Kidney glomerular epithelial cell (primary cell): ENCODE data around the gene CAND2.
"Not testable (repeated sequence)": the region's sequence is repeated elsewhere in the genome, so short reads cannot be mapped to it uniquely, and the experiment has no call there.

ENCODE experiments used
- DNase-seq: peaks from one replicate; lab custom pipeline; 2025; lab: John Stamatoyannopoulos, UW

CAND2 gene

GRCh38 chr3:12831301-12831866 is 34.9 kb downstream of the CAND2 start:
- DNase-seq, result no peak

DNA sequence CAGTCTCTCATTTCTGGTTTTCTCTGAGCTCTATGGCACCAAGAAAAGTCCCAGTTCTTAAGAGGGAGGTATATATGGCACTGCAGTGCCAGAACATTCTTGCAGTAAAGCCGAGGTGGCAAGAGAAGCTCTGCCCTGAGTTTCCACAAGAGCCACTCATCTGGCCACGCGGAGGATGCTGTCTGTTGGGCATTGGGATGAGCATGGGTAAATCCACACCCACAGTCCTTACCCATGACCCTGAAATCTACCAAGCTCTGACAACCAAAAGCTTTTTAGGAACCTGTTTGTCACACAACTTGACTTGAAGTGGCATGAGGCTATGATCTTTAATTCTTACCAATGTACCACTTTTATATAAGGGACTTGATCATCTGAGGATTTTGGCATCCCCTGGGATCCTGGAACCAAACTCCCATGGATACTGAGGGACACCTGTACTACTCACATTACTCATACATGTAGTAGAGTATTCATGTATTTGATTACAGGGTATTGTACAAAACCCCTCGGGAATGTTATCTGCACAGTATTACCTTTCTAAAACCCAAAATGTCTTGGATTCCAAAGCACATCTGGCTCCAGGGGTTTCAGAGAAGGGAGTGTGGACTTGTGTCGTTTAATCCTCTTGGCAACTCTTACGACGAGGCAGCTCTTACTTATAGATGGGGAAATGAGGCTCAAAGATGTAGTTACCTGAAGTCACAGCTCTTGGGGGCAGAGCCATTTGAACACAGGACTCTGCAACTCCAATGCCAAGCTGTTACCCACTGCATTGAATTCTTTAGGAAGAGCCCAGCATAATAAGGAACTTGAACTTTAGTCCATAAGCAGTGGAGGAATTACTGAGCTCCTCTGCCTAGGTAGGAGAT is 36.1 kb downstream of the CAND2 start:
- DNase-seq, result no peak

DNA sequence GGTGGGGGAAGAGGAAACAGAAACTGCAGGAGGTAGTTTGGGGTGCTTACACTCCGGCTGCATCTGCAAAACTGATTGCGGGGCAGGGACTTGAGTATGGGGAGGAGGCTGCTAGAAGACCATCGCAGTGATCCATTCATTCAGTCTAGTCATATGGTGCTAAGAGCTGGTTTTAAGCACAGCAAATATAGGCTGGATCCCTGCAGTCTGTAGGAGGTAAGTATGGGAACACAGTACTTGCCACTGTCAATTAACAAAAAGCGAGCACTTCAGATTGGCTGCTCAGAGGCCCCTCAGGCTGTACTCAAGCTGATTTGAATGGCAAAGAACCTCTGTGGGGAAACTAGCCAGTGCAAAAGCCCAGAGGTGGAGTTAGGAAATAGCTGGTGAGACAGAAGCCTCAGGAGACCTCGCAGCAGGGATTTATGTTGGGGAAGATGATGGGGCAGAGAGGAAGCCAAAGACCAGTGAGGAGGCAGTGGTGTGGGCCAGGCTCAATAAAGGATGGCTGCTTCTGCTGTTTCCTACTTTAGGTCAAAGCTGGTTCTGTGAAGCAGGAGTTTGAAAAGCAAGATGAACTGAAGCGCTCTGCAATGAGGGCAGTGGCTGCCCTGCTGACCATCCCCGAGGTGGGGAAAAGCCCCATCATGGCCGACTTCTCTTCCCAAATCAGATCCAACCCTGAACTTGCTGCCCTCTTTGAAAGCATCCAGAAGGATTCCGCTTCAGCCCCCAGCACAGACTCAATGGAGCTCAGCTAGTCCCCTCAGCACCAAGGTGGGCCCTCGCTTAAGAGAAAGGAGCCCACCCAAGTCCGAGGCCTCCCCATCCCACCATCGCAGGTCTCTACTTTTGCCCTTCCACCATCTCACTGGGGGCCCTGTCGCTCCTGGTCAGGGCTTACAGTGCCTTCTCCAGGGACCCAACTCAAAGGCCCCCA is 37.0 kb downstream of the CAND2 start:
- DNase-seq, result no peak

- no peak for DNase-seq
Measured at GRCh38 chr3:12835052-12835665, 38.7 kb downstream of the CAND2 start.

DNA sequence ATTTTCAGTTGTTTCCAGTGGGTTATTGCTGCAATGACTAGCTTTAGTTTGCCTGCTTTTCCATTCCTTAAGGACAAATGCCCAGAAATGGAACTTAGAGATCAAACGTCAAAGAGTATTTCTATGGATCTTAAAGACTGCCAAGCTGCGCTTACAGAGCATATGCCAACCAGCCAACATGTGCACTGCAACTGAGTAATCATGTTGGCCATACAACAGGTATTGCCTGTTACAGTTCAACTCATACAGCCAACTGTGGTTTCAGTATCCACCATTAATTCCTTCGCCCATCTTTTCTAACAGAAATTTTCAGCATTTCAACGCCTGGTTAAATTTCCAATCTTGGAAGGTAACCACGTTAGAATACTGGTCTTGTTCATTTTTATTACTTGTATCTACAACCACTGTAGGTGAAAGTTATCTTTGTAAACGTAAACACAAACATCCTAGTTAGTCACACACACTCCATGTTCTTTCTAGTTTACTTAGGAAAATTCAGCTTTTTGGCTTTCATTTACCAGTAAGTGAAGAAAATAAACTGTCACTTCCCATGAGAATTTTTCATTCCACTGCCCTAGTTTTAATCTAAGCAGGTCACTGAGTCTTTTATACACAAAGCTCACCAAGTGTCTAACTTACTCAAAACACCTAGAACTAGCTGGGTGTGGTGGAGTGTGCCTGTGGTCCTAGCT is 41.0 kb downstream of the CAND2 start:
- no peak for DNase-seq

DNA sequence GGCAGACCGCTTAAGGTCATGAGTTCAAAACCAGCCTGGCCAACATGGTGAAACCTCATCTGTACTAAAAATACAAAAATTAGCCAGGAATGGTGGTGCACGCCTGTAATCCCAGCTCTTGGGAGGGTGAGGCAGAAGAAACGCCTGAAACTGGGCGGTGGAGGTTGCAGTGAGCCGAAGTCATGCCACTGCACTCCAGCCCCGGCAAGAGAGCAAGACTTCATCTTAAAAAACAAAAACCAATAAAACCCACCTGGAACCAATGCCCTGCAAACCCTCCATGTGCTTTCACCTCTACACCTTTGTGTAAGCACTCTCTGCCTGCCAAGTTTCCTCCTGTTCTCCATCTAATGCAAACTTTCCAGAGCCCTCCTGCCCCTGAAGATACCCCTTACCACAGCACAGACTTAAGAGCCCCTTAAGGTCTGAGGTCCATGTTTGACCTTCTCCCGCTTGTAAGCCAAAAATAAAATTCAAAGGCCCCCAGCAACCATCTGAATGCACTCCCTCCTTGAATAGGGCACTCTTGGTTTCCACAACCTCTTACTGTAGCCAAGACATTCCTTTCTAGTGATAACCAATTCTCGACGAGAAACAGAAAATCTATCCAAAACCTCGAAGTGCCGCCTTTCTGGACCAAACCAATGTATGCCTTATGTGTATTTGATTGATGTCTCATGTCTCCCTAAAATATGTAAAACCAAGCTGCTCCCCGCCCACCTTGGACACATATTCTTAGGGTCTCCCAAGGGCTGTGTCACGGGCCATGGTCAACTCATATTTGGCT is 41.9 kb downstream of the CAND2 start:
- DNase-seq, result no peak

DNA sequence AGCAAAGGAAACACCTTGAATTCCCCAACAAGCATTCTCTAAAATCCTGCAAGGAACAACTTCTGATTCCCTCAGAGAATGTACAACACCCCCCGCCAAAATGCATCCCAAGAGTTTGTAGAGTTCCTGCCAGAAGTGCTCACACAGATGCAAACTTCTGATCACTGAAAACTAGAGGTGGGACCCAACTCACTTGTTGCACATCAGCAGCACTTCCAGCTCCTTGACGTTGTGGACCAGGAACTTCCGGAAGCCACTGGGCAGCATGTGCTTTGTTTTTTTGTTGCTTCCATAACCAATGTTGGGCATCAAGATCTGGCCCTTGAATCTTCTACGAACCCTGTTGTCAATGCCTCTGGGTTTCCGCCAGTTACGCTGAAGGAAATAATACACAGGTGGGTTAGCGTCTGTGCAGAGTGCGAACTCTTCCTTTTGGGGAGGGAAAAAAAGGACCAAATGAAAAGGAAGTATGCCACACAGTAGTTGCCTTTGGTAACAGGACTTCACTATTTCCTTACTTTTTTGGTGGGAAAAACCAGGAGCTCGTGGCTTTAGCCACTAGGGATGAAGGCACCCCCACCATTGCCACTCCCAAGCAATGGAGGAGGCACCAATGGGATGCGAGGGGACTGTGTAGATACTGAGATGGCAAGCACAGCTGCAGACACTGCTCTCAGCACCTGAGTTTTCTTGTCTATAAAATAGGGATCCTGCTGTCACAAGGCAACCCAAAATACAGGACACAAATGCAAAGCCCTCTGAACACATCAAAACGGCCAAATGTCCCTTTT is 42.9 kb downstream of the CAND2 start:
- DNase-seq, result no peak

DNA sequence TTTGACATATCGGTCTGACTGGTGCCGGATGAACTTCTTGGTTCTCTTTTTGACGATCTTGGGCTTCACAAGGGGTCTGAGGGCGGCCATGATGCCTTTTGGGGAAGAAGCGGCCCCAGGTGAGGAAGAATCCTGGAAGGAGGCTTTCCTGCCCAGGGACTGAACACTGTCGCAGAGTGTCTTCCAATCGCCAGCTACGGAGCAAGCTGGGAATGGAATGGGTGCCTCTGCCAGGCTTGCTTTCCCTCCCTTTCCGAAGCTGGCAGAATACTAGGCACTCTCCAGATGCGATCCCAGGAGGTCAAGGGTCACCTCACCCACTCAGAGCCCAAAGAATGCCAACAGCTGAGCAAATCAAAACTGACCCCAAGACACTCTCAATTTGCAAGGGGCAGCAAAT is 43.7 kb downstream of the CAND2 start:
- DNase-seq, result not testable (repeated sequence)

- no peak for DNase-seq
Measured at GRCh38 chr3:12840591-12841148, 44.2 kb downstream of the CAND2 start.

- peak; percentile 97 for DNase-seq
Measured at GRCh38 chr3:12841149-12841969, 44.9 kb downstream of the CAND2 start, which contains the start of gene RPL32. RPL32 (minus strand) TSS chr3:12841565; CDS start chr3:12840237, 1,328 bp downstream.

DNA sequence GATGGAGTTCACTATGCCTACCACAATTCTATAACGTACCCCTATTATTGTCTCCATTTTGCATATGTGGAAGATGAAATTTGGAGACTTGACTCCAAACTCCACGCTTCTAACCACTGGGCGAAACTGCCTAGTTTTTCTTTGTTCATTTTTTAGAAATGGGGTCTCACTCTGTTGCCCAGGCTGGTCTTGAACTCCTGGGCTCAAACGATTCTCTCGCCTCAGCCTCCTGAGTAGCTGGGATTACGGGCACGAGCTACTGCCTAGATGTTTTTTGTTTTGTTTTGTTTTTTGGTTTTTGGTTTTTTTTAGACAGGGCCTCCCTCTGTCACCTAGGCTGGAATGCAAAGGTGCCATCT is 45.5 kb downstream of the CAND2 start:
- DNase-seq, result no peak

GRCh38 chr3:12842469-12842868 is 46.0 kb downstream of the CAND2 start:
- no peak for DNase-seq

GRCh38 chr3:12845811-12846210 is 49.3 kb downstream of the CAND2 start:
- no peak for DNase-seq

GRCh38 chr3:12852201-12852600 is 55.7 kb downstream of the CAND2 start:
- no peak for DNase-seq

GRCh38 chr3:12853847-12854246 is 57.4 kb downstream of the CAND2 start:
- not testable (repeated sequence) for DNase-seq

DNA sequence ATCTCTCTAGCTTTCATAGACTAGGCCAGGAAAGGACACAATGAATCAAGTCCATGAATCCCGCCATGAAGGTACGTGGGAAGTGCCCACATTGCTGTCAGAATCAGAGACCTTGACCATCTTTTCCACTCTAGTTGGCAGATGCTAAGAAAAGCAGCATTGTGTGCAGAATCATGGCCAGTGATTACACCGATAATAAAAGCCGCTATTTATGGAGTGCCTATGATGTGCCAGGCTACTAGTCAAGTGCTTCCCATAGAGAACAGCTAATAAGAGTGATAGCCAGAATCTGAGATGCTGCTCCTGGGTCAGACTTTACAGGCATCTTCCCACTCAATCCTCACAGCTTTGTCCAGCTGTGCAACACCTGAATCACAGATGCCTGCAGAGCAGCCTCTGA is 58.1 kb downstream of the CAND2 start:
- no peak for DNase-seq

DNA sequence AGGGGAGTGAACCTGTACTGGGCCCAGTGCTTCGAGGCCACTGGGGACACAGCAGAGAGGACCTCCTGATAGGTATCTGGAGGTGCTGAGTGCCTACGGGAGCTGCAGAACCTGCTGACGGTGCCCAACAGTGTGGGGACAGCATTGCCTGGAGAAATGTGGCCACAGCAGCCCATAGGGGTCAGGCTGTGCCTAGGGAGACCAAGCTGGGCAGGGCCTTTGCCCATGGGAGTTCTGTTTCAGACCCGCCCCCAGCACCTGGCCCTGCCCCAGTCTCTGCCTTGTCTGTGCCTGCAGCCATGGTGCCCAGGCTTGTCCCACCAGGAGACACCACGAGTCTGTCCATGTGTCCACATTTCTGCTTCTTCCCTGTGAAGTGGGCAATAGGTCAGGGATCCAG is 60.1 kb downstream of the CAND2 start:
- no peak for DNase-seq

GRCh38 chr3:12859840-12860239 is 63.4 kb downstream of the CAND2 start:
- no peak for DNase-seq

DNA sequence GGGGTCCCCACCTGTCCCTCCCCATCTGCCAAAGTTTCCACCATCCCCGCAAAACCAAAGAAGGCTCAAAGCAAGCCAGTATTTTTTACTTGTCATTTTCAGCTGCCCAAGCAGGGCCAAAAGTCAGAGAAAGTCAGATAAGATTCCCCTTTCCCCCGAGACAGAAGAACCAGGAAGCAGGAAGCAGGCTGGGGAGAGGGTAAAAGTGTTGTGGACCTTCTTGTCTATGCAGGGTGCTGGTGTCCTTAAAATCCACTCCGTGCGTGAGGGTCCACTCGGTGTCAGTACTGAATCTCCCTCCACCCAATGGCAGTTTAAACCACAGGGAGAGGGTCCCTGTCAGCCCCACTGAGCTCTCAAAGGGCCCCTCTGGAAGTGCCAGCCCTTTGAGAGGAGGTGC is 65.1 kb downstream of the CAND2 start:
- no peak for DNase-seq
